Type B pancreatic cell (in vitro differentiated cells): ENCODE data around the gene PLA2G2A. TPM values are rescaled to one million over a fixed set of nuclear protein-coding genes. Genes with fewer than 3 reads are reported as not detected.

ENCODE experiments used
- DNase-seq: peaks from one replicate; pipeline ENCODE4 v3.0.0; 2021; ENCODE audit warnings: mixed read lengths; ENCODE audit not compliant: unreplicated experiment; ENCODE audit errors: extremely low spot score
- H3K27ac Mint-ChIP-seq: 2 replicates; pipeline ENCODE4 v1.8.0; 2021; ENCODE audit warnings: mild to moderate bottlenecking, mixed read lengths
- H3K27me3 Mint-ChIP-seq: 2 replicates; pipeline ENCODE4 v1.8.0; 2021; ENCODE audit warnings: mixed read lengths
- H3K36me3 Mint-ChIP-seq: 2 replicates; pipeline ENCODE4 v1.8.0; 2021; ENCODE audit warnings: mixed read lengths
- H3K4me1 Mint-ChIP-seq: one replicate; pipeline ENCODE4 v1.8.0; 2021; ENCODE audit warnings: mixed read lengths; ENCODE audit not compliant: unreplicated experiment
- H3K4me3 Mint-ChIP-seq: 2 replicates; pipeline ENCODE4 v1.8.0; 2021; ENCODE audit warnings: mild to moderate bottlenecking, mixed read lengths
- H3K9me3 Mint-ChIP-seq: 2 replicates; pipeline ENCODE4 v1.8.0; 2021; ENCODE audit warnings: mixed read lengths
- CTCF ChIP-seq: fragments of 200-600 bp; sonication (generic); conservative IDR thresholded peaks from 2 replicates; pipeline ENCODE4 v1.5.0; 2021; ENCODE audit warnings: antibody characterized with exemption, mild to moderate bottlenecking
- total RNA-seq: library from RNA; stranded (reverse); gene quantifications from 2 replicates; pipeline ENCODE4 v1.2.1, GENCODE V29; 2021; ENCODE audit warnings: low replicate concordance

PLA2G2A gene
- total RNA-seq, 1 donor from 2014 or later: 53.2 TPM

GRCh38 chr1:19960591-19960990 is 18.8 kb downstream of the PLA2G2A start:
- no peak for TF ChIP-seq CTCF
- peaks cover 55% of the 10 kb centered on the region for H3K27me3 Mint-ChIP-seq
- H3K9me3 Mint-ChIP-seq: no peaks in the 10 kb centered on the region
- H3K27ac Mint-ChIP-seq: no peak overlapping the region
- H3K4me1 Mint-ChIP-seq: no peaks in the 10 kb centered on the region
- H3K36me3 Mint-ChIP-seq: no peaks in the 10 kb centered on the region
- no peak overlapping the region for H3K4me3 Mint-ChIP-seq
- no peak for DNase-seq

- Mint-ChIP-seq H3K9me3 (peaks cover 5% of the 10 kb centered on the region), H3K27ac (no peak overlapping the region), H3K4me1 (no peaks in the 10 kb centered on the region), H3K36me3 (no peaks in the 10 kb centered on the region), H3K27me3 (peaks cover 53% of the 10 kb centered on the region), H3K4me3 (no peak overlapping the region)
- DNase-seq: no peak
- TF ChIP-seq CTCF: no peak
Measured at GRCh38 chr1:19957779-19958178, 21.6 kb downstream of the PLA2G2A start.

GRCh38 chr1:19955534-19956170 is 23.8 kb downstream of the PLA2G2A start:
- H3K36me3 Mint-ChIP-seq: no peaks in the 10 kb centered on the region
- H3K27me3 Mint-ChIP-seq: peaks cover 49% of the 10 kb centered on the region
- H3K27ac Mint-ChIP-seq: no peak overlapping the region
- H3K9me3 Mint-ChIP-seq: peaks cover 5% of the 10 kb centered on the region
- H3K4me1 Mint-ChIP-seq: no peaks in the 10 kb centered on the region
- no peak for DNase-seq
- no peak for TF ChIP-seq CTCF
- H3K4me3 Mint-ChIP-seq: no peak overlapping the region

GRCh38 chr1:19954059-19954458 is 25.4 kb downstream of the PLA2G2A start:
- H3K9me3 Mint-ChIP-seq: peaks cover 5% of the 10 kb centered on the region
- peaks cover 41% of the 10 kb centered on the region for H3K27me3 Mint-ChIP-seq
- no peak overlapping the region for H3K27ac Mint-ChIP-seq
- TF ChIP-seq CTCF: no peak
- no peak overlapping the region for H3K4me3 Mint-ChIP-seq
- H3K36me3 Mint-ChIP-seq: no peaks in the 10 kb centered on the region
- no peak for DNase-seq
- no peaks in the 10 kb centered on the region for H3K4me1 Mint-ChIP-seq

GRCh38 chr1:19949016-19949415 is 30.4 kb downstream of the PLA2G2A start:
- Mint-ChIP-seq H3K27me3 (peaks cover 31% of the 10 kb centered on the region), H3K4me1 (no peaks in the 10 kb centered on the region), H3K27ac (peak overlapping the region; percentile 30), H3K36me3 (no peaks in the 10 kb centered on the region), H3K9me3 (peaks cover 5% of the 10 kb centered on the region), H3K4me3 (no peak overlapping the region)
- no peak for DNase-seq
- no peak for TF ChIP-seq CTCF

GRCh38 chr1:19946971-19947370 is 32.4 kb downstream of the PLA2G2A start:
- no peak overlapping the region for H3K4me3 Mint-ChIP-seq
- TF ChIP-seq CTCF: no peak
- H3K27me3 Mint-ChIP-seq: peaks cover 18% of the 10 kb centered on the region
- no peaks in the 10 kb centered on the region for H3K4me1 Mint-ChIP-seq
- no peak overlapping the region for H3K27ac Mint-ChIP-seq
- no peaks in the 10 kb centered on the region for H3K9me3 Mint-ChIP-seq
- DNase-seq: no peak
- H3K36me3 Mint-ChIP-seq: no peaks in the 10 kb centered on the region
